NB4 (cell line): ENCODE results near the gene FXYD7.

Source experiments
- DNase-seq: peaks from one replicate; pipeline ENCODE4 v3.0.0; 2010; ENCODE audit warnings: low read depth
- H3K4me3 ChIP-seq: one replicate; pipeline ENCODE4 v1.5.1; 2011; ENCODE audit warnings: mild to moderate bottlenecking, low read depth, low read length, moderate library complexity
- MYC ChIP-seq: IDR thresholded peaks from 2 replicates; pipeline ENCODE4 v1.6.1; 2011; ENCODE audit warnings: low read depth, low read length
- POLR2A ChIP-seq: IDR thresholded peaks from 2 replicates; pipeline ENCODE4 v1.6.1; 2011; ENCODE audit warnings: mild to moderate bottlenecking; ENCODE audit not compliant: insufficient read length; ENCODE audit errors: extremely low read depth
- TF ChIP-seq, protein P1 (sequence below): IDR thresholded peaks from one replicate; pipeline ENCODE4 v1.5.1; 2012; ENCODE audit warnings: low read depth, low read length
- TF ChIP-seq, protein P2 (sequence below): IDR thresholded peaks from 2 replicates; pipeline ENCODE4 v1.6.1; 2011; ENCODE audit warnings: low read depth, low read length

The FXYD7 gene, protein sequence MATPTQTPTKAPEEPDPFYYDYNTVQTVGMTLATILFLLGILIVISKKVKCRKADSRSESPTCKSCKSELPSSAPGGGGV

DNA sequence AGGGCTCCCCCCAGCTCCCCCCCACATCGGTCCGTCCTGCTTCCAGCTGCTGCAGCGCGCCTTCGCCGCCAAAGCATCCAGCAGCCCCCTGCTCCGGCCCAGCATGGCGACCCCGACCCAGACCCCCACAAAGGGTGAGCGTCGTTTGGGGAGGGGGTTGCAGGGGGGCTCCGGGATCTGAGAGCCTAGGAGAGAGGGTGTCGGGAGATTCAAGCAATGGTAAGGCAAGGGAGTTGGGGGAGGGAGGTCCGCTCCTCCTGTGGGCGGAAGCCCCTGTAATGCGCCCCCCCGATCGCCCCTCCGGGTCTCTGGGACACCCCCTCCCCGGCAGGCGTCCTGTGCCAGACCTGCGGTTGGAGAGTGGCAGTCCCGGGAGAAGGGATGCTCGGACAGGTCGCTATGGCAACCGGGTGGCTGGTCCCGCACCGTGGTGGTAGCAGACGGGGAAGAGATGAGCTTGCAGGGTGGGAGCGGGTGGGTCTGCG is at the start of gene FXYD7:
Gene FXYD7 (plus strand): TSS at position 25 of the 485 bp plus-strand sequence. CDS start 79 bp downstream, at position 104.
- H3K4me3 ChIP-seq = no peak within 1 kb of the TSS
- TF ChIP-seq, protein P1, sequence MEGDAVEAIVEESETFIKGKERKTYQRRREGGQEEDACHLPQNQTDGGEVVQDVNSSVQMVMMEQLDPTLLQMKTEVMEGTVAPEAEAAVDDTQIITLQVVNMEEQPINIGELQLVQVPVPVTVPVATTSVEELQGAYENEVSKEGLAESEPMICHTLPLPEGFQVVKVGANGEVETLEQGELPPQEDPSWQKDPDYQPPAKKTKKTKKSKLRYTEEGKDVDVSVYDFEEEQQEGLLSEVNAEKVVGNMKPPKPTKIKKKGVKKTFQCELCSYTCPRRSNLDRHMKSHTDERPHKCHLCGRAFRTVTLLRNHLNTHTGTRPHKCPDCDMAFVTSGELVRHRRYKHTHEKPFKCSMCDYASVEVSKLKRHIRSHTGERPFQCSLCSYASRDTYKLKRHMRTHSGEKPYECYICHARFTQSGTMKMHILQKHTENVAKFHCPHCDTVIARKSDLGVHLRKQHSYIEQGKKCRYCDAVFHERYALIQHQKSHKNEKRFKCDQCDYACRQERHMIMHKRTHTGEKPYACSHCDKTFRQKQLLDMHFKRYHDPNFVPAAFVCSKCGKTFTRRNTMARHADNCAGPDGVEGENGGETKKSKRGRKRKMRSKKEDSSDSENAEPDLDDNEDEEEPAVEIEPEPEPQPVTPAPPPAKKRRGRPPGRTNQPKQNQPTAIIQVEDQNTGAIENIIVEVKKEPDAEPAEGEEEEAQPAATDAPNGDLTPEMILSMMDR = no peak
- TF ChIP-seq POLR2A (no peak), MYC (no peak)
- TF ChIP-seq, protein P2, sequence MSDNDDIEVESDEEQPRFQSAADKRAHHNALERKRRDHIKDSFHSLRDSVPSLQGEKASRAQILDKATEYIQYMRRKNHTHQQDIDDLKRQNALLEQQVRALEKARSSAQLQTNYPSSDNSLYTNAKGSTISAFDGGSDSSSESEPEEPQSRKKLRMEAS = no peak
- DNase-seq = no peak

DNA sequence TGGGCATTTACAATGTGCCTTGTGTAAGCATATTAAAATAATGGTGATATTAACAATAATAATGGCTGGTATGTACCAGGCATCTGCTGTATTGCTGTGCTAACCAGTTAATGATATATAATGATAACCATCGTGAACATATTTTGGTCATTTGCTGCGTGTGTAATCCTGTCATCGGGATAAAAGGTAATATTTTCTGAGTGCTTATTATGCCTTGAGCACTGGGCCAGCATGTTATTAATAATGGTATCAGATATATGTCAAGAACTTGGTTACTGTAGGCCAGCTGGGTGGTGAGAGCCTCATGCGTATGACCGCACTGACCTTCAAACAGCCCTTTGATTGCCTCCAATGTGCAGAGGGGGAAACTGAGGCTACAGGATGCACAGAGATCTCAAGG is 49.6 kb upstream of the FXYD7 start:
- DNase-seq = no peak
- TF ChIP-seq, protein P1 = no peak
- TF ChIP-seq POLR2A (no peak), MYC (no peak)
- TF ChIP-seq, protein P2 = no peak
- no peak overlapping the region for H3K4me3 ChIP-seq

DNA sequence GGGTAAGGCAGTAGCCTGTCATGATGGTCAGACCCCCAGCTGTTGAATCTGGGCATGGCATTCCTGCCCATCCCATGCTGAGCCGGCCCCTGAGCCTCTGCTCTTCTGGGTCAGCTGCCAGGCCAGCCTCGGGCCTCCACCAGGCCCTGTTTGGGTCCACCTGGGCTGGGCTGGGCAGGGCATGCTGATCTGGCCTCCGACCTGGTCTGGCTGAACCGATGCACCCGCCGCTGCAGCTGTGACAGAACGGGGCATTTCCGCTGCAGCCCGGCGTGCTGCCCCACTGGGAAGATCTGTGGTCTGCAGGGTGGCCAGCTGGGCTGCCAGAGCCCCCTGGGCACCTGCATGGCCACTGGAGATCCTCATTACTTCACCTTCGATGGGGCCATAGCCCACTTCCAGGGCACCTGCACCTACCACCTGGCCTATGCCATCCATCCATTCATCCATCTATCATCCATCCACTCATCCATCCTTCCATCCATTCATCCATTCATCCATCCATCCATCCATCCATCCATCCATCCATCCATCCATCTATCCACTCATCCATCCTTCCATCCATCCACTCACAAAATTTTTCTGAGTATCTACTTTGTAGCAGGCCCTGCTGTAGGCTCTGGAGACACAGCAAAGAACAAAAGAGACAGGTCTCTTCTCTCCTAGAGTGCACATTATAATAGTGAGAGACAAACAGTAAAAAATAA is 49.0 kb upstream of the FXYD7 start:
- H3K4me3 ChIP-seq = no peak overlapping the region
- DNase-seq = no peak
- TF ChIP-seq POLR2A = no peak

DNA sequence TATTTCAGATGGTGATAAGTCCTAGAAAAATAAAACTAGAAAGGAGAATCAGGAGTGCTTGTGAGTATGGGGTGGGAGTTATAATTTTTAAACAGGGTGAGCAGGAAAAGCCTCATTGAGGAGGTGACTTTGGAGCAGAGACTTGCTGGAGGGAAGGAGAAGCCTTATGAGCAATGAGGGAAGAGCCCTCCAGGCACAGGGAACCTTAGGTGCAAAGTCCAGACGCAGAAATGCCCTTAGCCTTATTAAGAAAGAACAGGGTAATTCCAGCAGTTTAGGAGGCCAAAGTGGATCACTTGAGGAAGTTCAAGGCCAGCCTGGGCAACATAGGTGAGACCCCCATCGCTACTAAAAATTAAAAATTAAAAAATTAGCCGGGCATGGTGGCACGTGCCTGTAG is 48.4 kb upstream of the FXYD7 start:
- no peak for DNase-seq
- no peak overlapping the region for H3K4me3 ChIP-seq
- TF ChIP-seq, protein P2 = no peak
- no peak for TF ChIP-seq MYC
- TF ChIP-seq POLR2A = no peak
- TF ChIP-seq, protein P1 = no peak

DNA sequence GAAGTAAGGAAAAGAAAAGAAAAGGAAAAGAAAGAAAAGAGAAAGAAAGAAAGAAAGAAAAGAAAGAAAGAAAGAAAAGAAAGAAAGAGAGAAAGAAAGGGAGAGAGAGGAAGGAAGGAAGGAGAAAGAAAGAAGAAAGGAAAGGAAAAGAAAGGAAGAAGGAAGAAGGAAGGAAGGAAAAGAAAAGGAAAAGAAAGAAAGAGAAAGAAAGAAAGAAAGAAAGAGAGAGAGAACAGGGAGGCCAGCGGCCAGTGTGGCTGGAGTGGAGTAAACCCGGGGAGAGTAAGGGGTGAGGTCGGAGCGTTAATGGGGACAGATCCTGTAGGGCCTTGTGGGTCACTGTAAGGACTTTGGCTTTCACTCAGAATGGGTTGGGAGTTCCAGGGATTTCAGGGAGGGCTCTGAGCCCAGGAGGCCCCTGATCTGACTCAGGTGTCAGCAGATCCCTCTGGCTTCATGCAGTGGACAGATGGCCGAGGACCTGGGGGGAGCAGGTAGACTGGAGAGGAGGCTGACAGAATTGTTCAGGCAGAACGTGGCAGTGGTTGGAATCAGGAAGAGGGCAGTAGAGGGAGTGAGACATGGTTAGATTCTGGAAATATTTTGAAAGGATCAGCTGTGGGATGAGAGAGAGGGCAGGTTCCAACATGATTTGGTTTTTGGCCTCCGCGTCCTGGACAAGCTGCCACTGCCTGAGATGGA is 47.2 kb upstream of the FXYD7 start:
- H3K4me3 ChIP-seq = no peak overlapping the region
- TF ChIP-seq, protein P1 = no peak
- TF ChIP-seq MYC (no peak), POLR2A (no peak)
- TF ChIP-seq, protein P2 = no peak
- no peak for DNase-seq

DNA sequence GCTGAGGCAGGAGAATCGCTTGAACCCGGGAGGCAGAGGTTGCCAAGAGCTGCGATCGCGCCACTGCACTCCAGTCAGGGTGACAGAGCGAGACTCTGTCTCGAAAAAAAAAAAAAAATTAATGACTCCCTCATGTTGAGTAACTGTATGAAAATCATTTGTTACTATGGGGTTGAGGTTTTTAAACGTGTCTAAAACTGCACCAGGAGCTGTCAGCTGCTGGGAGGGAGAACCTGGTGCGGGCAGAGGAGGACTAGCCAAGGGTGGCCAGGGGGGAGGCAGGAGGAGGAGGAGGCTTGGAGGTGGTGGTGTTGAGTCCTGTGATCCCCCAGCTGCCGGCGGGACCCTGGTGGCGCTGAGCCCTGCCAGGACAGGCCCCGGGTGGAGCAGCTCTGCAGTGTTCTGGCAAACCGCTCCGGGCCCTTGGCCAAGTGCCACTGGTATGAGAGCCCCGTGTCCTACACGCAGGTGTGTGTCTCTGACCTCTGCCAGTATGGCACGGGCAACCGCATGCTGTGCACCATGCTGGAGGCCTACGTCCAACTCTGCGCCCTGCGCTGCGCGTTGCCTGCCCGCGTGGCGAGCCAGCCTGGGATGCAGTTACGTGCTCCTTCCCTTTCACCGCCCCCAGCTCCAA is 44.5 kb upstream of the FXYD7 start:
- TF ChIP-seq, protein P1 = no peak
- TF ChIP-seq MYC = no peak
- TF ChIP-seq, protein P2 = no peak
- TF ChIP-seq POLR2A = no peak
- DNase-seq = no peak
- no peak overlapping the region for H3K4me3 ChIP-seq
